GM19023 (cell line): ENCODE results near the gene FKBP1A.
"Not testable (repeated sequence)": the region's sequence is repeated elsewhere in the genome, so short reads cannot be mapped to it uniquely, and the experiment has no call there.

ENCODE experiments used
- ATAC-seq: cut with Tn5 transposase; IDR thresholded peaks from one replicate; pipeline ENCODE4 v1.9.1; 2021; ENCODE audit warnings: mild to moderate bottlenecking, moderate library complexity; ENCODE audit not compliant: unreplicated experiment

The FKBP1A gene

GRCh38 chr20:1368448-1369199 is 24.2 kb downstream of the FKBP1A start:
- ATAC-seq = no peak

- ATAC-seq = no peak
Measured at GRCh38 chr20:1367479-1367878, 25.4 kb downstream of the FKBP1A start.

GRCh38 chr20:1364106-1364505 is 28.7 kb downstream of the FKBP1A start:
- ATAC-seq = no peak

GRCh38 chr20:1363522-1363921 is 29.3 kb downstream of the FKBP1A start:
- ATAC-seq = no peak

- no peak for ATAC-seq
Measured at GRCh38 chr20:1362484-1362883, 30.4 kb downstream of the FKBP1A start.

DNA sequence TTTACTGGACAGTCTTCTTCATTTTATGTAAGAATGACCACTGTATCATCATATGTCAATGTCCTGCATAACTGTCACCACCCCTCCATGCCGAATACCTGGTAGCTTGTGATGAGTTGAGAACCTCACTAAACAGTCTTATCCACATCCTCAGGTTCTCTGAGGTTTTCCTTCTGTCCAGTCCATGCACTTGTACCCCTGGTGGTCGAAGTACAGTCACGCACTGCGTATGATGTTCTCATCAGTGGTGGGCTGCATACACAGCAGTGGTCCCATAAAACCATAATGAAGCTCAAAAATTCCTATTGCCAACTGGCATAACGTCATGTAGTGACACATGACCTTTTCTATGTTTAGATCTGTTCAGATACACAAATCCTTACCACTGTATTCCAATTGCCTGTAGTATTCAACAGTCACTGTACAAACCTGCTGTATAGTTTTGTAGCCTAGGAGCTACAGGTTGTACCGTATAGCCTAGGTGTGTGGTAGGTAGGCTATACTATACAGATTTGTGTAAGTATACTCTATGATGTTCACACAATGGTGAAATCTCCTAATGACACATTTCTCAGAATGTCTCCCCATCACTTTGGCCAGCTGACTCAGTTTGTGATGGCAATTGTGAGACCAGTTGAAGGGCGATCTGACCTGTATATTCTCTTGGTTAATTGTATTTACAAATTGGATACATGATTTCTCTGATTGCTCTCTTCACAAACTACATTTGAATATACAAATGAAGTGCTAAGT is 32.6 kb downstream of the FKBP1A start:
- ATAC-seq = no peak

GRCh38 chr20:1357921-1358671 is 34.8 kb downstream of the FKBP1A start:
- no peak for ATAC-seq

- no peak for ATAC-seq
Measured at GRCh38 chr20:1353956-1354355, 38.9 kb downstream of the FKBP1A start.

DNA sequence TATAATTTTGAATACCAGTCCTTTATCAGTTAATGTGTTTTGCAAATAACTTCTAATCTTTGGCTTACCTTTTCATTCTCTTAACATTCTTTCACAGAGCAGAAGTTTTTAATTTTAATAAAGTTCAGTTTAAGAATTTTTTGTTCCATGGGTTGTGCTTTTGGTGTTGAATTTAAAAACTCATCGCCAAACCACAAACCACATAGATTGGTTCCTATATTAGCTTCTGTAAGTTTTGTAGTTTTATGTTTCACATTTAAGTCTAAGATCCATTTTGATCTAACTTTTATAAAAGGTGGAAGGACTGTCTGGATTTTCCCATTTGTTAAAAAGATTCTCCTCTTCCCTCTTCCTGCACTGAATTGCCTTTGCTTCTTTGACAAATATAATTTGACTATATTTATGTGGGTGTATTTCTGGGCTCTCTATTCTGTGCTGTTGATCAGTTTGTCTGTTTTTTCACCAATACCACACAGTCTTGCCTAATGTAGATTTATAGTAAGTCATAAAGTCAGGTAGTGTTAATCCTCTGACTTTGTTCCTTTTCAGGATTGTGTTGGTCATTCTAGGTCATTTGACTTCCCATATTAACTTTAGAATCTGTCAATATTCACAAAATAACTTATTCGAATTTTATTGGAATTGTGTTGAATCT is 46.4 kb downstream of the FKBP1A start:
- no peak for ATAC-seq

DNA sequence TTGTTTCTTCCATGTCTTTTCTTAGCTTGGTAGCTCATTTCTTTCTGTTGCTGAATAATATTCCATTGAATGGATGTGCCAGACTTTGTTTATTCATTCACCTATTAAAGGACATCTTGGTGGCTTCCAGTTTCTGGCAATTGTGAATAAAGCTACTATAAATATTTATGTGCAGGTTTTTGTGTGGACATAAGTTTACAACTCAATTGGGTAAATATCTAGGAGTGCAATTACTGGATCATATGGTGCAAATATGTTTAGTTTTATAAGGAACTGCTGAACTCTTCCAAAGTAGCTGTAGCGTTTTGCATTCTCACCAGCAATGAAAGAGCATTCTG is 47.1 kb downstream of the FKBP1A start:
- ATAC-seq = no peak

- ATAC-seq = no peak
Measured at GRCh38 chr20:1345030-1345755, 47.7 kb downstream of the FKBP1A start.

DNA sequence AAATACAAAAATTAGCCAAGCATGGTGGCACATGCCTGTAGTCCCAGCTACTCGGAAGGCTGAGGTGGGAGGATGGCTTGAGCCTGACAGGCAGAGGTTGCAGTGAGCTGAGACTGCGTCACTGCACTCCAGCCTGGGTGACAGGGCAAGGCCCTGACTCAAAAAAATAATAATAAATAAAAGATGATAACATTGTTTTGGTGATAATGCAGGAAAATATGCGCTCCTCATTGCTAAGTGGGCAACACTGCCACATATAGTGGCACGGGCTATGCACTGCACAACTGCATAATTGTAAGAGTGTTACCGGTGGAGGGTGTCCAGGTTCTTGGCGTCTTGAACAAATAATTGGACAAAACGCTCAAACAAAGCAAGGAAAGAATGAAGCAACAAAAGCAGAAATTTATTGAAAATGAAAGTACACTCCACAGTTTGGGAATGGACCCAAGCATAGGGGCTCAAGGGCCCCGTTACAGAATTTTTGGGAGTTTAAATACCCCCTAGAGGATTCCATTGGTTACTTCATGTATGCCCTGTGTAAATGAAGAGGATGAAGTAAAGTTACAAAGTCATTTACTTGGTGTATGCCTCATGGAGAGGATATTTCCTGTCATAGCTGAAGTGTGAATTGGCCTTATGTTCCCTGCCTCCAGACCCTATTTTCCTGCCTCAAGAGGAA is 49.3 kb downstream of the FKBP1A start:
- ATAC-seq = not testable (repeated sequence)

GRCh38 chr20:1341561-1342265 is 51.1 kb downstream of the FKBP1A start:
- no peak for ATAC-seq

- ATAC-seq = no peak
Measured at GRCh38 chr20:1338801-1339200, 54.1 kb downstream of the FKBP1A start.

- ATAC-seq = no peak
Measured at GRCh38 chr20:1338096-1338495, 54.8 kb downstream of the FKBP1A start.

DNA sequence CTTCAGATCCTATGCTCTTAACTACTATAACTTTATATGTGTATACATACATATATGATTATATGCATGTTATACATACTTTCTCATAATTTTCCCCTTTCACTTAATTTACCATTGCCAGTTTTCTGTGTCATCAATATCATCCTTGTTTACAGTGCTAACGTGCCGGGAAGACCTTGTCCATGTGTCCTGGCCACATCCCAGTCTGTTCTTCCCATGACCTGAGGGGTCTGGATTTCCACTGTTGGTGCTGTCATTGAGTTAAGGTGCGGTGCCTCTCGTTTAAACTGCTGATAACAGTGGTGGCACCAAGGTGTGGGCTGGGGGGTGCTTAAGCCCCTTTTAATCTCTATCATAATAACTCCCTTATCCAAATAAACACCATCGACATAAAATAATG is 55.4 kb downstream of the FKBP1A start:
- ATAC-seq = no peak

GRCh38 chr20:1336699-1337367 is 56.0 kb downstream of the FKBP1A start:
- no peak for ATAC-seq

GRCh38 chr20:1335961-1336698 is 56.7 kb downstream of the FKBP1A start:
- no peak for ATAC-seq
